K562 (cell line): ENCODE results near the gene ZSWIM8. TPM values are rescaled to one million over a fixed set of nuclear protein-coding genes. Genes with fewer than 3 reads are reported as not detected.

Source experiments
- ELK1 ChIP-seq: sonication (generic); formaldehyde crosslinking; IDR thresholded peaks from 2 replicates; pipeline ENCODE4 v1.8.1; 2022; ENCODE audit warnings: missing genetic modification reagents
- GTF2F1 ChIP-seq: IDR thresholded peaks from 2 replicates; pipeline ENCODE4 v1.6.1; 2011; ENCODE audit warnings: low read depth, low read length, improper control_type of control experiment
- ILF3 ChIP-seq: fragments of 450-650 bp; IDR thresholded peaks from 2 replicates; pipeline ENCODE4 v1.6.1; 2018; ENCODE audit warnings: antibody characterized with exemption, mild to moderate bottlenecking, moderate library complexity, borderline replicate concordance
- MLX ChIP-seq, 2 experiments: fragments of 450-650 bp in 1 of 2; sonication (generic) in 1 of 2; formaldehyde crosslinking; conservative IDR thresholded peaks; 2 replicates each; pipeline versions ENCODE4 v1.4.0 to v1.8.1; 2020 to 2022; ENCODE audit warnings: mild to moderate bottlenecking in 1 of 2, missing genetic modification reagents in 1 of 2
- NR0B1 ChIP-seq: fragments of 450-650 bp; IDR thresholded peaks from one replicate; pipeline ENCODE4 v1.6.1; 2018; ENCODE audit warnings: mild to moderate bottlenecking, moderate library complexity; ENCODE audit not compliant: partially characterized antibody
- POLR2AphosphoS2 ChIP-seq: IDR thresholded peaks from 2 replicates; pipeline ENCODE4 v1.6.1; 2012; ENCODE audit warnings: low read length, improper control_type of control experiment
- REST ChIP-seq, 2 experiments: fragments of 450-650 bp; formaldehyde crosslinking in 1 of 2; IDR thresholded peaks; 2 replicates each; pipeline versions ENCODE4 v1.4.0 to v1.6.1; 2014 to 2020; ENCODE audit warnings: mild to moderate bottlenecking in 2 of 2, borderline replicate concordance in 1 of 2, low read depth in 1 of 2
- polyA plus RNA-seq, 8 experiments: library from polyadenylated mRNA; depleted of rRNA in 4 of 8; stranded (reverse) in 5 of 8; unstranded in 3 of 8; fragments of >200 nt; fragmentation: Nextera tagmentation in 2 of 8; fragmentation: Illumina TruSeq in 1 of 8; extraction: Ambion mirVana in 2 of 8; extraction: Trizol in 1 of 8; gene quantifications; 2 replicates each; pipeline versions ENCODE4 v1.2.1 to v1.2.3, GENCODE V29; 2011 to 2014; ENCODE audit warnings: inconsistent platforms in 1 of 8, missing spikeins in 1 of 8
- total RNA-seq, 7 experiments: library from RNA; depleted of rRNA in 6 of 7; stranded (reverse); fragments of >200 nt in 6 of 7; fragmentation: Illumina TruSeq in 2 of 7; extraction: Trizol in 2 of 7; gene quantifications; 2 replicates each; pipeline versions ENCODE4 v1.2.1 to v1.2.3, GENCODE V29; 2011 to 2021; ENCODE audit warnings: low replicate concordance in 1 of 7
- TF ChIP-seq, protein P1 (sequence below), 2 experiments: fragments of 450-650 bp in 1 of 2; IDR thresholded peaks; 2 replicates each; pipeline ENCODE4 v1.6.1; 2011 to 2017; ENCODE audit warnings: low read depth in 2 of 2, antibody characterized with exemption in 1 of 2, borderline replicate concordance in 1 of 2, low read length in 1 of 2, mild to moderate bottlenecking in 1 of 2, mixed read lengths in 1 of 2; ENCODE audit not compliant: control insufficient read depth in 1 of 2

Gene ZSWIM8
- total and polyA plus RNA-seq, 9 of the 15 experiments (the other 6 are each of a cell fraction or from before 2014, with no cell fraction given): 5.6 to 47.8 (median 26.7) TPM

GRCh38 chr10:73743905-73744663 lies 41.3 kb upstream of the ZSWIM8 start, which contains the start of gene SEC24C (continued):
- TF ChIP-seq, protein P1, sequence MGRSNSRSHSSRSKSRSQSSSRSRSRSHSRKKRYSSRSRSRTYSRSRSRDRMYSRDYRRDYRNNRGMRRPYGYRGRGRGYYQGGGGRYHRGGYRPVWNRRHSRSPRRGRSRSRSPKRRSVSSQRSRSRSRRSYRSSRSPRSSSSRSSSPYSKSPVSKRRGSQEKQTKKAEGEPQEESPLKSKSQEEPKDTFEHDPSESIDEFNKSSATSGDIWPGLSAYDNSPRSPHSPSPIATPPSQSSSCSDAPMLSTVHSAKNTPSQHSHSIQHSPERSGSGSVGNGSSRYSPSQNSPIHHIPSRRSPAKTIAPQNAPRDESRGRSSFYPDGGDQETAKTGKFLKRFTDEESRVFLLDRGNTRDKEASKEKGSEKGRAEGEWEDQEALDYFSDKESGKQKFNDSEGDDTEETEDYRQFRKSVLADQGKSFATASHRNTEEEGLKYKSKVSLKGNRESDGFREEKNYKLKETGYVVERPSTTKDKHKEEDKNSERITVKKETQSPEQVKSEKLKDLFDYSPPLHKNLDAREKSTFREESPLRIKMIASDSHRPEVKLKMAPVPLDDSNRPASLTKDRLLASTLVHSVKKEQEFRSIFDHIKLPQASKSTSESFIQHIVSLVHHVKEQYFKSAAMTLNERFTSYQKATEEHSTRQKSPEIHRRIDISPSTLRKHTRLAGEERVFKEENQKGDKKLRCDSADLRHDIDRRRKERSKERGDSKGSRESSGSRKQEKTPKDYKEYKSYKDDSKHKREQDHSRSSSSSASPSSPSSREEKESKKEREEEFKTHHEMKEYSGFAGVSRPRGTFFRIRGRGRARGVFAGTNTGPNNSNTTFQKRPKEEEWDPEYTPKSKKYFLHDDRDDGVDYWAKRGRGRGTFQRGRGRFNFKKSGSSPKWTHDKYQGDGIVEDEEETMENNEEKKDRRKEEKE (IDR thresholded peaks at IDR 0.05; ENCODE audit: borderline replicate concordance in 1 of 2, control insufficient read depth in 1 of 2, low read depth in 2 of 2, low read length in 1 of 2): no peak
- TF ChIP-seq REST (IDR thresholded peaks at IDR 0.05; ENCODE audit: borderline replicate concordance) (no peak), REST (CRISPR knock-in tag; IDR thresholded peaks at IDR 0.05; ENCODE audit: low read depth) (0 out of 2 replicates have a peak, but pooled peaks have one; percentile 18), ILF3 (no peak), GTF2F1 (no peak), NR0B1 (no peak), ELK1 (no peak), MLX (CRISPR knock-in tag; conservative IDR thresholded peaks at IDR 0.05) (no peak), POLR2AphosphoS2 (peak; percentile 45; the same call in 1 of the 2 replicates)
